Prostate gland (tissue), 2 donors: ENCODE measurements around the gene CEP128.

ENCODE experiments used
- POLR2A ChIP-seq: fragments of 450-650 bp; IDR thresholded peaks from one replicate; pipeline ENCODE4 v1.6.1; 2016; ENCODE audit warnings: antibody characterized with exemption, mild to moderate bottlenecking
- TF ChIP-seq, protein P1 (sequence below), 4 experiments: fragments of 200-600 bp in 2 of 4; fragments of 450-650 bp in 2 of 4; sonication (generic) in 2 of 4; IDR thresholded peaks; 1 replicate in 3 of 4; 2 replicates in 1 of 4; pipeline ENCODE4 v1.5.1; 2016 to 2019; ENCODE audit warnings: antibody characterized with exemption in 4 of 4, mild to moderate bottlenecking in 2 of 4, moderate library complexity in 2 of 4

DNA sequence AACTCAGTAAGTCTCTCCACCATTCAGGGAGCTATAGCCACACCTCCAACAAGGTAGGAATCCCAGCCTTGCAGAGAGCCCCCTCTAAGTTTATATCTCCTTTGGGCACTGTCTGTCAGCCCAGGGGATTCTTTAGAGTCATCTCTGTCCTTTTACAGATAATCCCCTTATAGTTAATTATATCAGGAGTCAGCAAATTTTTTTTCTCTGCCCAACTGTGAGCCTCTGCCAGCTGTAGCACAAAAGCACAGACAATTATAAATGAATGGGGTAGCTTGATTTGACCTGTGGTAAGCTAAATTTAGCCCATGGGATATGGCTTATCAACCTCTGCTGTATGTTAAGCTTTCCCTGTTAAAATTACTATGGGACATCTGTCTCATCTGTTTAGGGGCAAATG lies 8.3 kb downstream of the CEP128 start:
- TF ChIP-seq, protein P1, sequence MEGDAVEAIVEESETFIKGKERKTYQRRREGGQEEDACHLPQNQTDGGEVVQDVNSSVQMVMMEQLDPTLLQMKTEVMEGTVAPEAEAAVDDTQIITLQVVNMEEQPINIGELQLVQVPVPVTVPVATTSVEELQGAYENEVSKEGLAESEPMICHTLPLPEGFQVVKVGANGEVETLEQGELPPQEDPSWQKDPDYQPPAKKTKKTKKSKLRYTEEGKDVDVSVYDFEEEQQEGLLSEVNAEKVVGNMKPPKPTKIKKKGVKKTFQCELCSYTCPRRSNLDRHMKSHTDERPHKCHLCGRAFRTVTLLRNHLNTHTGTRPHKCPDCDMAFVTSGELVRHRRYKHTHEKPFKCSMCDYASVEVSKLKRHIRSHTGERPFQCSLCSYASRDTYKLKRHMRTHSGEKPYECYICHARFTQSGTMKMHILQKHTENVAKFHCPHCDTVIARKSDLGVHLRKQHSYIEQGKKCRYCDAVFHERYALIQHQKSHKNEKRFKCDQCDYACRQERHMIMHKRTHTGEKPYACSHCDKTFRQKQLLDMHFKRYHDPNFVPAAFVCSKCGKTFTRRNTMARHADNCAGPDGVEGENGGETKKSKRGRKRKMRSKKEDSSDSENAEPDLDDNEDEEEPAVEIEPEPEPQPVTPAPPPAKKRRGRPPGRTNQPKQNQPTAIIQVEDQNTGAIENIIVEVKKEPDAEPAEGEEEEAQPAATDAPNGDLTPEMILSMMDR (IDR thresholded peaks at IDR 0.05) = no peak
- no peak for TF ChIP-seq POLR2A
